Heart left ventricle (tissue), 13 donors: ENCODE data around the gene BIRC5.

ENCODE experiments used
- CTCF ChIP-seq, 12 donors: fragments of 200-600 bp; sonication (generic) in 4 of 12; IDR thresholded peaks; one replicate each; pipeline versions ENCODE4 v1.5.0 to v1.8.0; 2018 to 2022; ENCODE audit warnings: antibody characterized with exemption in 12 of 12, mild to moderate bottlenecking in 5 of 12
- POLR2A ChIP-seq, 2 donors: fragments of 450-650 bp; IDR thresholded peaks; one replicate each; pipeline ENCODE4 v1.6.1; 2017; ENCODE audit warnings: antibody characterized with exemption in 2 of 2, mild to moderate bottlenecking in 2 of 2, moderate library complexity in 2 of 2
- donor health status: ischemic (EF 13 %, LVEDD 7.1; RV severe dilation, severe dysfunction).
- donor health status: DM: no; HTN: yes; CAD: no.
- donor health status: DM: no; HTN: no; CAD: no.
- donor health status: ischemic (EF 25% LVEDD 6.9; RV normal size, moderate dysfunction).
- donor health status: ischemic (EF 25% LVEDD 5.7; RV mildly dilated, moderate dysfunction).
- donor health status: ischemic (EF 35%, LVEDD 5.7; RV mildly dilated, moderate dysfunction).
- donor health status: nonischemic (EF 11% LVEDD 7.7; RV severe dilation, severe dysfunction).
- donor health status: DM: yes; HTN: yes; CAD: no.
- donor health status: PGD.
- donor health status: ischemic (EF 29% LVEDD 5.4; RV normal size, mild dysfunction).
- donor health status: nonischemic (EF 23%, LVEDD 6.1; RV moderate dilation, normal function).

- TF ChIP-seq CTCF (IDR thresholded peaks at IDR 0.05) (peak; percentile 47 to 77 (median 62)), POLR2A (IDR thresholded peaks at IDR 0.05) (peak in 1 of 2 donors; percentile 33)
These were observed 39.6 kb upstream of the BIRC5 start for GRCh38 chr17:78174346-78174869.
